H1 (cell line): ENCODE measurements around the gene CUX1. TPM values are rescaled to one million over a fixed set of nuclear protein-coding genes. Genes with fewer than 3 reads are reported as not detected.

Experiments used
- CBX8 ChIP-seq: fragments of 300-800, 300-1000 bp; sonication (generic); IDR thresholded peaks from 2 replicates; pipeline ENCODE4 v1.7.1; 2016; ENCODE audit warnings: low read depth, low read length, borderline replicate concordance
- CTBP2 ChIP-seq: IDR thresholded peaks from 2 replicates; pipeline ENCODE4 v1.7.0; 2011; ENCODE audit warnings: borderline replicate concordance, mild to moderate bottlenecking, moderate library complexity, mixed read lengths, low read length; ENCODE audit not compliant: insufficient read depth, insufficient read length
- FOSL1 ChIP-seq: IDR thresholded peaks from 2 replicates; pipeline ENCODE4 v1.6.1; 2011; ENCODE audit warnings: mild to moderate bottlenecking, low read depth, low read length, moderate library complexity; ENCODE audit not compliant: insufficient read depth
- RXRA ChIP-seq: IDR thresholded peaks from 2 replicates; pipeline ENCODE4 v1.6.1; 2011; ENCODE audit warnings: low read depth, mild to moderate bottlenecking, low read length, moderate library complexity; ENCODE audit not compliant: insufficient read depth
- polyA plus RNA-seq, 7 experiments: library from polyadenylated mRNA; depleted of rRNA in 3 of 7; stranded (reverse) in 5 of 7; unstranded in 2 of 7; fragments of >200 nt in 5 of 7; fragments of 200-250 nt in 2 of 7; gene quantifications; 1 replicate in 5 of 7; 2 replicates in 1 of 7; 4 replicates in 1 of 7; pipeline versions ENCODE4 v1.2.1 to v1.2.3, GENCODE V29; 2011 to 2013; ENCODE audit warnings: missing spikeins in 2 of 7, mixed read lengths in 2 of 7
- total RNA-seq: library from RNA; stranded (reverse); fragmentation: NEBNext Ultra II Directional; extraction: Animal tissue kit (Norgen Biotek cat#: 25700); gene quantifications from 2 replicates; pipeline ENCODE4 v1.2.1, GENCODE V29; 2021

The CUX1 gene
- total and polyA plus RNA-seq, 2 of the 8 experiments (the other 6 are each of a cell fraction or from before 2014, with no cell fraction given), result 21.6 to 65.9 TPM

DNA sequence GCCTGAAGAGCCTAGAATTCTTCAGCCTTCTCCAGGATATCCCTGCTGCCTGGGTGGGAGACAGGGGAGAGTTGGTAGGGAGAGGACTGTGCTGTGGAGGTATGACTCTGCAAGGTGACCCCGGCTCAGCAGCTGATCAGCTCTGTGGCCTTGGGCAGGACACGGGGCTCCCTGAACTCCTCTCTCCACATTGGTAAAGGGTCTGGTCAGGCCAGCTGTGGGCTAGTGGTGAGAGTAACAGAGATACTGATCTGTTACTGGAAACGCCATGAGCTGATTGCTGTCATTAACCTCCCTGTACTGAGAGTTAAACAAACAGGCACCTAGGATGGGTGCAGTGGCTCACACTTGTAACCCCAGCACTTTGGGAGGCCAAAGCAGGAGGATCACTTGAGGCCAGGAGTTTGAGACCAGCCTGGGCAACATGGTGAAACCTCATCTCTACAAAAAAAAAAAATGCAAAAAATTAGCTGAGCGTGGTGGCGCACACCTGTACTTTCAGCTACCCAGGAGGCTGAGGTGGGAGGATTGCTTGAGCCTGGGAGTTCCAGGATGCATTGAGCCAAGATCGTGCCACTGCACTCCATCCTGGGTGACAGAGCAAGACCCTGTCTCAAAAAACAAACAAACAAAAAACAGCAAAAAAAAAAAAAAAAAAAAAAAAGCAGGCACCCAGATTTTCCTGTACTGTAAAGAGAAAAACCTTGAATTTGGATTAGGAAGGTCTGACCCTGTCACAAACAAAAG, 151.5 kb downstream of the CUX1 start (continued):
- TF ChIP-seq CTBP2 (no peak), RXRA (no peak), CBX8 (no peak), FOSL1 (no peak)
